HCT116 (cell line): ENCODE measurements around the gene FLRT1. TPM values are rescaled to one million over a fixed set of nuclear protein-coding genes. Genes with fewer than 3 reads are reported as not detected.
A peak's percentile ranks its signal among the peaks of the same experiment; 100 is the strongest.

Experiments used
- ATAC-seq: fragments of 200-7000 bp; cut with Tn5 transposase; 2 replicates; pipeline ENCODE4 v1.9.1; 2020; ENCODE audit warnings: mild to moderate bottlenecking, moderate library complexity
- BruUV-seq: library from RNA; stranded (reverse); fragments of 400-500 nt; replicated peaks from 2 replicates; lab custom pipeline; 2021; lab: Mats Ljungman, UMichigan
- CTCF ChIA-PET: fragments of 300-600 bp; sonication (Branson Sonifier 250); formaldehyde crosslinking; loops from one replicate; lab custom pipeline; 2021; ENCODE audit warnings: antibody characterized with exemption; lab: Charles Lee
- POLR2A ChIA-PET: fragments of 300-600, 350-600 bp; sonication (Branson Sonifier 250); formaldehyde crosslinking; loops from one replicate; lab custom pipeline; 2021; ENCODE audit warnings: antibody characterized with exemption; lab: Charles Lee
- RAD21 ChIA-PET, 2 experiments: fragments of 300-600 bp; sonication (Branson Sonifier 250); formaldehyde crosslinking; loops; one replicate each; lab custom pipeline; 2023; ENCODE audit warnings: low total read pairs in 2 of 2; ENCODE audit not compliant: uncharacterized antibody in 2 of 2, unreplicated experiment in 2 of 2, low non-redundant PET in 1 of 2; lab: Charles Lee
- DNase-seq: peaks from one replicate; pipeline ENCODE4 v3.0.0-alpha.2; 2010; ENCODE audit warnings: low read depth, low spot score
- H2AFZ ChIP-seq: fragments of 200-600 bp; shearing (Covaris generic), sonication (generic); 2 replicates; pipeline ENCODE4 v1.6.1; 2017; ENCODE audit warnings: low read depth, mixed run types, mixed read lengths, antibody characterized with exemption, low read length; ENCODE audit not compliant: poor library complexity, severe bottlenecking
- H3K27ac ChIP-seq: 2 replicates; pipeline ENCODE4 v1.5.1; 2012; ENCODE audit warnings: low read depth, low read length
- H3K27me3 ChIP-seq: fragments of 200-600 bp; sonication (generic); 2 replicates; pipeline ENCODE4 v1.6.1; 2016; ENCODE audit warnings: mixed run types, low read length, mixed read lengths; ENCODE audit not compliant: insufficient read depth
- H3K36me3 ChIP-seq, 2 experiments: fragments of 200-500 bp in 1 of 2; fragments of 200-600 bp in 1 of 2; sonication (Bioruptor generic) in 1 of 2; sonication (generic) in 1 of 2; 2 replicates each; pipeline versions ENCODE4 v1.5.1 to v1.6.1; 2014 to 2016; ENCODE audit warnings: low read length in 2 of 2, inconsistent platforms in 1 of 2, mixed read lengths in 1 of 2, mixed run types in 1 of 2; ENCODE audit not compliant: insufficient read depth in 2 of 2, control insufficient read depth in 1 of 2
- H3K4me1 ChIP-seq, 2 experiments: fragments of 200-600 bp in 1 of 2; sonication (generic) in 1 of 2; 2 replicates each; pipeline versions ENCODE4 v1.5.1 to v1.6.1; 2012 to 2017; ENCODE audit warnings: low read length in 2 of 2, inconsistent platforms in 1 of 2, mild to moderate bottlenecking in 1 of 2, mixed read lengths in 1 of 2, mixed run types in 1 of 2, moderate library complexity in 1 of 2; ENCODE audit not compliant: insufficient read depth in 2 of 2, control insufficient read depth in 1 of 2
- H3K4me2 ChIP-seq: fragments of 200-600 bp; sonication (generic); 2 replicates; pipeline ENCODE4 v1.6.1; 2017; ENCODE audit warnings: mixed run types, low read length, mixed read lengths
- H3K4me3 ChIP-seq, 2 experiments: fragments of 200-600 bp in 1 of 2; sonication (generic) in 1 of 2; replicated peaks in 1 of 2; 2 replicates each; pipeline ENCODE4 v1.5.1; 2011 to 2016; ENCODE audit warnings: low read length in 2 of 2, control low read depth in 1 of 2, low read depth in 1 of 2, mild to moderate bottlenecking in 1 of 2, mixed read lengths in 1 of 2, mixed run types in 1 of 2
- H3K79me2 ChIP-seq: fragments of 200-600 bp; sonication (generic); 2 replicates; pipeline ENCODE4 v1.6.1; 2017; ENCODE audit warnings: mild to moderate bottlenecking, mixed run types, low read length, moderate library complexity, mixed read lengths; ENCODE audit not compliant: insufficient read depth
- H3K9ac ChIP-seq: fragments of 200-600 bp; sonication (generic); 2 replicates; pipeline ENCODE4 v1.6.1; 2016; ENCODE audit warnings: low read length, mixed read lengths
- H3K9me2 ChIP-seq: fragments of 200-600 bp; sonication (generic), shearing (Covaris generic); 2 replicates; pipeline ENCODE4 v1.6.1; 2017; ENCODE audit warnings: mixed run types, mild to moderate bottlenecking, moderate library complexity; ENCODE audit not compliant: insufficient read depth
- H3K9me3 ChIP-seq, 2 experiments: fragments of 200-500 bp in 1 of 2; fragments of 200-600 bp in 1 of 2; sonication (Bioruptor generic) in 1 of 2; sonication (generic) in 1 of 2; 2 replicates each; pipeline ENCODE4 v1.6.1; 2014 to 2017; ENCODE audit warnings: low read length in 2 of 2, mixed read lengths in 2 of 2, inconsistent platforms in 1 of 2, low read depth in 1 of 2, mild to moderate bottlenecking in 1 of 2, mixed run types in 1 of 2, moderate library complexity in 1 of 2; ENCODE audit not compliant: control insufficient read depth in 1 of 2, insufficient read depth in 1 of 2
- H4K20me1 ChIP-seq: fragments of 200-600 bp; sonication (generic), shearing (Covaris generic); 2 replicates; pipeline ENCODE4 v1.6.1; 2017; ENCODE audit warnings: mixed run types, mild to moderate bottlenecking, moderate library complexity; ENCODE audit not compliant: insufficient read depth
- EGR1 ChIP-seq: IDR thresholded peaks from 2 replicates; pipeline ENCODE4 v1.6.1; 2012; ENCODE audit warnings: low read depth
- ELF1 ChIP-seq: IDR thresholded peaks from 2 replicates; pipeline ENCODE4 v1.6.1; 2012; ENCODE audit warnings: low read depth, borderline replicate concordance
- EZH2 ChIP-seq: fragments of 200-600 bp; sonication (generic); IDR thresholded peaks from 2 replicates; pipeline ENCODE4 v1.6.1; 2017; ENCODE audit warnings: antibody characterized with exemption, mixed run types
- POLR2AphosphoS5 ChIP-seq: IDR thresholded peaks from 2 replicates; pipeline ENCODE4 v1.6.1; 2011; ENCODE audit warnings: mild to moderate bottlenecking, low read depth, low read length, moderate library complexity
- YY1 ChIP-seq: IDR thresholded peaks from 2 replicates; pipeline ENCODE4 v1.6.1; 2011; ENCODE audit warnings: low read length, low read depth, moderate library complexity, mild to moderate bottlenecking; ENCODE audit not compliant: insufficient replicate concordance; ENCODE audit errors: extremely low read depth
- ZFX ChIP-seq: fragments of 450-650 bp; IDR thresholded peaks from 2 replicates; pipeline ENCODE4 v1.6.1; 2017
- intact Hi-C: fragments of 100-400 bp; cut with micrococcal nuclease; formaldehyde crosslinking; loops from 2 replicates; pipeline ENCODE4 v1.10.0; 2022
- total RNA-seq: library from RNA; stranded (reverse); gene quantifications from one replicate; pipeline ENCODE4 v1.2.1, GENCODE V29; 2021; ENCODE audit not compliant: unreplicated experiment
- TF ChIP-seq, protein P1 (sequence below), 3 experiments: fragments of 200-600 bp in 1 of 3; sonication (generic) in 1 of 3; IDR thresholded peaks in 2 of 3; conservative IDR thresholded peaks in 1 of 3; 2 replicates each; pipeline ENCODE4 v1.5.1; 2012 to 2017; ENCODE audit warnings: low read depth in 2 of 3, low read length in 2 of 3, antibody characterized with exemption in 1 of 3, borderline replicate concordance in 1 of 3, control low read depth in 1 of 3, mild to moderate bottlenecking in 1 of 3, mixed read lengths in 1 of 3, mixed run types in 1 of 3, moderate library complexity in 1 of 3; ENCODE audit not compliant: insufficient read depth in 1 of 3
- TF ChIP-seq, protein P2 (sequence below): IDR thresholded peaks from 2 replicates; pipeline ENCODE4 v1.6.1; 2011; ENCODE audit warnings: mild to moderate bottlenecking, low read length, moderate library complexity; ENCODE audit not compliant: insufficient replicate concordance; ENCODE audit errors: extremely low read depth

FLRT1 gene
- total RNA-seq, 1 experiment from 2014 or later, result 0.15 TPM

DNA sequence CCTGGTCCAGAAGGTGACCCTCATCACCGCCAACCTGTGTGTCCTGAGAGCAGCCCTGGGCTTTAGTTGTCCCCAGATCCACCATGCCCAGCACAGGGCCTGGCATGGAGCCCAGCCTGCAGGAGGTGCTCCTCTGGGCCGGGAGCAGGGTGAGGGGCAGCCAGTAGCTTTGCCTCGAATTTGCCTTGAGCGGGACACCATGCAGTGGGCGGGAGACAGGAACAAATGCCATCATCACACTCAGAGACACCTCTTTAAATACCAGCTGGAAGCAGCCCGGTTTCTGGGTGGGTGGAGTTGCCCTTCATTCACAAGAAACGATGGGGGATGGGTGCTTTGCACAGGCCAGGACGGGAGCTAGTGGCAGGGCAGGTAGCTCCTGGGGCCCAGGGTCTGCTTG is 19.3 kb downstream of the FLRT1 start:
- BruUV-seq, result no TSS peak
- no peaks in the 10 kb centered on the region for H3K9me3 ChIP-seq
- H3K9ac ChIP-seq, result no peak overlapping the region
- no peak for DNase-seq
- H3K4me1 ChIP-seq, result no peaks in the 10 kb centered on the region
- H3K36me3 ChIP-seq, result no peaks in the 10 kb centered on the region
- no peaks in the 10 kb centered on the region for H3K9me2 ChIP-seq
- no peak overlapping the region for H3K4me2 ChIP-seq
- no peak for ATAC-seq
- intact Hi-C loops, result loop anchor here (10.0 kb wide), 1 partner anchor 50 kb away; no protein-coding TSS in a partner anchor
- H3K27me3 ChIP-seq, result no peaks in the 10 kb centered on the region
- H4K20me1 ChIP-seq, result no peaks in the 10 kb centered on the region
- no peak overlapping the region for H2AFZ ChIP-seq
- RAD21 ChIA-PET, result no interaction called here
- CTCF ChIA-PET, result no interaction called here
- no peak overlapping the region for H3K27ac ChIP-seq
- POLR2A ChIA-PET, result no interaction called here
- no peak for TF ChIP-seq ELF1
- TF ChIP-seq, protein P1, sequence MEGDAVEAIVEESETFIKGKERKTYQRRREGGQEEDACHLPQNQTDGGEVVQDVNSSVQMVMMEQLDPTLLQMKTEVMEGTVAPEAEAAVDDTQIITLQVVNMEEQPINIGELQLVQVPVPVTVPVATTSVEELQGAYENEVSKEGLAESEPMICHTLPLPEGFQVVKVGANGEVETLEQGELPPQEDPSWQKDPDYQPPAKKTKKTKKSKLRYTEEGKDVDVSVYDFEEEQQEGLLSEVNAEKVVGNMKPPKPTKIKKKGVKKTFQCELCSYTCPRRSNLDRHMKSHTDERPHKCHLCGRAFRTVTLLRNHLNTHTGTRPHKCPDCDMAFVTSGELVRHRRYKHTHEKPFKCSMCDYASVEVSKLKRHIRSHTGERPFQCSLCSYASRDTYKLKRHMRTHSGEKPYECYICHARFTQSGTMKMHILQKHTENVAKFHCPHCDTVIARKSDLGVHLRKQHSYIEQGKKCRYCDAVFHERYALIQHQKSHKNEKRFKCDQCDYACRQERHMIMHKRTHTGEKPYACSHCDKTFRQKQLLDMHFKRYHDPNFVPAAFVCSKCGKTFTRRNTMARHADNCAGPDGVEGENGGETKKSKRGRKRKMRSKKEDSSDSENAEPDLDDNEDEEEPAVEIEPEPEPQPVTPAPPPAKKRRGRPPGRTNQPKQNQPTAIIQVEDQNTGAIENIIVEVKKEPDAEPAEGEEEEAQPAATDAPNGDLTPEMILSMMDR (IDR thresholded peaks at IDR 0.05 in 2 of 3, conservative IDR thresholded peaks at IDR 0.05 in 1 of 3; ENCODE audit: borderline replicate concordance in 1 of 3, insufficient read depth in 1 of 3, low read depth in 2 of 3, low read length in 2 of 3), result 0 out of 6 replicates have a peak, but pooled peaks of 1 of the 3 experiments have one; percentile 9
- H3K79me2 ChIP-seq, result no peaks in the 10 kb centered on the region
- H3K4me3 ChIP-seq, result no peak overlapping the region

DNA sequence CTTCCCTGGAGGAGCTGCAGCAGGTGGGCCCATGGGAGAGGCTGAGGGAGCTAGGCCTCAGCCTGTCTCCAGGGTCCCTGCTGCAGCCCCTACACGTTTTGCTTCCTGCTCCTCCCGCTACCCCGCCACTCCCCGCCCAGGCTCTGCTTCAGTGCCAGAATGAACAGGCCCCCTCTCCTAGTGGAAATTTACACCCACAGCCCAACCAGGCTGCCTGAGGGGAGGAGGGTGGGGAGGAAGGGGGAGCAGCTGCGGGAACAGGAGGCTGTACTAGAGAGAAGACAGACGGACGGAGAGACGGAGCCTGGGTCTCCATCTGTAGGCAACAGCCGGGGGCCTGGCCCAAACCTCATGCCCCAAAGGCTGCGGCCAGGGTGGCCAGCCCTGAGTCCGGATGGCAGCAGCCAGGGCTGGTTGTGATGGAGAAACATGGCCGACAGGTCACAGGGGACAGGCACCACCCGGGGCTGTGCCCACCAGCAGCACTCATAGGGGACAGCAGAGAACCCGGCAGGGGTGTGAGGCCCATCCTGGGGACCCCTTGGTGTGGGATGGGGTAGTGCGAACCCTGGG is 20.6 kb downstream of the FLRT1 start:
- ATAC-seq, result no peak
- POLR2A ChIA-PET, result interaction anchor here (0.6 kb wide), 1 partner anchor 100 kb away, joined by 3 read pairs; no protein-coding TSS in a partner anchor
- BruUV-seq, result no TSS peak
- no peaks in the 10 kb centered on the region for H3K4me1 ChIP-seq
- intact Hi-C loops, result loop anchor here (10.0 kb wide), 1 partner anchor 49 kb away; no protein-coding TSS in a partner anchor
- no peaks in the 10 kb centered on the region for H3K9me2 ChIP-seq
- no peaks in the 10 kb centered on the region for H3K9me3 ChIP-seq
- H3K27me3 ChIP-seq, result no peaks in the 10 kb centered on the region
- no peak overlapping the region for H3K4me2 ChIP-seq
- H3K9ac ChIP-seq, result no peak overlapping the region
- RAD21 ChIA-PET, result no interaction called here
- TF ChIP-seq POLR2AphosphoS5 (no peak), EGR1 (no peak), EZH2 (no peak), YY1 (no peak), ZFX (no peak)
- TF ChIP-seq, protein P2, sequence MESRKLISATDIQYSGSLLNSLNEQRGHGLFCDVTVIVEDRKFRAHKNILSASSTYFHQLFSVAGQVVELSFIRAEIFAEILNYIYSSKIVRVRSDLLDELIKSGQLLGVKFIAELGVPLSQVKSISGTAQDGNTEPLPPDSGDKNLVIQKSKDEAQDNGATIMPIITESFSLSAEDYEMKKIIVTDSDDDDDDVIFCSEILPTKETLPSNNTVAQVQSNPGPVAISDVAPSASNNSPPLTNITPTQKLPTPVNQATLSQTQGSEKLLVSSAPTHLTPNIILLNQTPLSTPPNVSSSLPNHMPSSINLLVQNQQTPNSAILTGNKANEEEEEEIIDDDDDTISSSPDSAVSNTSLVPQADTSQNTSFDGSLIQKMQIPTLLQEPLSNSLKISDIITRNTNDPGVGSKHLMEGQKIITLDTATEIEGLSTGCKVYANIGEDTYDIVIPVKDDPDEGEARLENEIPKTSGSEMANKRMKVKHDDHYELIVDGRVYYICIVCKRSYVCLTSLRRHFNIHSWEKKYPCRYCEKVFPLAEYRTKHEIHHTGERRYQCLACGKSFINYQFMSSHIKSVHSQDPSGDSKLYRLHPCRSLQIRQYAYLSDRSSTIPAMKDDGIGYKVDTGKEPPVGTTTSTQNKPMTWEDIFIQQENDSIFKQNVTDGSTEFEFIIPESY, result no peak
- TF ChIP-seq, all 23 proteins: peak for 0
- Histone ChIP-seq H3K4me3 (no peak overlapping the region), H4K20me1 (no peaks in the 10 kb centered on the region), H3K79me2 (no peaks in the 10 kb centered on the region), H3K27ac (no peak overlapping the region), H3K36me3 (no peaks in the 10 kb centered on the region), H2AFZ (no peak overlapping the region)
- no peak for DNase-seq
- CTCF ChIA-PET, result no interaction called here
